Fibroblast of the aortic adventitia (primary cell): ENCODE data around the gene MTFR1L. TPM values are rescaled to one million over a fixed set of nuclear protein-coding genes. Genes with fewer than 3 reads are reported as not detected.

Source experiments
- DNase-seq: peaks from one replicate; pipeline ENCODE4 v3.0.0-alpha.2; 2010; ENCODE audit warnings: low read depth
- H3K4me3 ChIP-seq: 2 replicates; pipeline ENCODE4 v1.5.1; 2011; ENCODE audit warnings: low read depth, mild to moderate bottlenecking, control low read depth, low read length, moderate library complexity
- small RNA-seq: library from RNA; depleted of rRNA; stranded (forward); fragments of <200 nt; gene quantifications from one replicate; pipeline ENCODE3, GENCODE V24; 2012
- total RNA-seq: library from RNA; depleted of rRNA; stranded (reverse); fragments of >200 nt; gene quantifications from 2 replicates; pipeline ENCODE4 v1.2.3, GENCODE V29; 2012; ENCODE audit warnings: low replicate concordance
- TF ChIP-seq, protein P1 (sequence below): IDR thresholded peaks from 2 replicates; pipeline ENCODE4 v1.5.1; 2011; ENCODE audit warnings: mild to moderate bottlenecking, low read length, control low read depth, inconsistent platforms; ENCODE audit not compliant: insufficient read depth

The MTFR1L gene
- total RNA-seq, 1 donor: 44.6 TPM

- peak; percentile 72 for DNase-seq
- TF ChIP-seq, protein P1, sequence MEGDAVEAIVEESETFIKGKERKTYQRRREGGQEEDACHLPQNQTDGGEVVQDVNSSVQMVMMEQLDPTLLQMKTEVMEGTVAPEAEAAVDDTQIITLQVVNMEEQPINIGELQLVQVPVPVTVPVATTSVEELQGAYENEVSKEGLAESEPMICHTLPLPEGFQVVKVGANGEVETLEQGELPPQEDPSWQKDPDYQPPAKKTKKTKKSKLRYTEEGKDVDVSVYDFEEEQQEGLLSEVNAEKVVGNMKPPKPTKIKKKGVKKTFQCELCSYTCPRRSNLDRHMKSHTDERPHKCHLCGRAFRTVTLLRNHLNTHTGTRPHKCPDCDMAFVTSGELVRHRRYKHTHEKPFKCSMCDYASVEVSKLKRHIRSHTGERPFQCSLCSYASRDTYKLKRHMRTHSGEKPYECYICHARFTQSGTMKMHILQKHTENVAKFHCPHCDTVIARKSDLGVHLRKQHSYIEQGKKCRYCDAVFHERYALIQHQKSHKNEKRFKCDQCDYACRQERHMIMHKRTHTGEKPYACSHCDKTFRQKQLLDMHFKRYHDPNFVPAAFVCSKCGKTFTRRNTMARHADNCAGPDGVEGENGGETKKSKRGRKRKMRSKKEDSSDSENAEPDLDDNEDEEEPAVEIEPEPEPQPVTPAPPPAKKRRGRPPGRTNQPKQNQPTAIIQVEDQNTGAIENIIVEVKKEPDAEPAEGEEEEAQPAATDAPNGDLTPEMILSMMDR: no peak
- no peak overlapping the region for H3K4me3 ChIP-seq
Observed at GRCh38 chr1:25879675-25880074, 59.9 kb downstream of the MTFR1L start.

DNA sequence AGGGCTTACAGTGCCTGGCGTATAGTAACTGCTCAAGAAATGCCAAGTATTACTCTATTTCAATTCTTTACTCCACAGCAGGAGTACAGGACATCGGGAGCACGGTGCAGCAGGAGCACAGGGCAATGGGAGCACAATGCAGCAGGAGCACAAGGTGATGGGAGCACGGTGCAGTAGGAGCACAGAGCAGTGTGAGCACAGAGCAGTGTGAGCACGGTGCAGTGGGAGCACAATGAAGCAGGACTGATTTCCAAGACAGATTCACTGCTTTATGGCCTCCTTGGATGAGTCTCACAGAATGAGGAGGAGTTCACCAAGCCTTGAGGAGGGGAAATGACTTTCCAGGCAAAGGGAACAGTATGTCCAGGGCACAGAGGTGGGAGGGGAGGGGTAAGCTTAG lies 60.8 kb downstream of the MTFR1L start:
- TF ChIP-seq, protein P1: no peak
- H3K4me3 ChIP-seq: no peak overlapping the region
- DNase-seq: no peak

- TF ChIP-seq, protein P1: no peak
- H3K4me3 ChIP-seq: no peak overlapping the region
- DNase-seq: no peak
Observed at GRCh38 chr1:25881266-25881665, 61.5 kb downstream of the MTFR1L start.

Small RNA genes lying within 50 kb of the gene (small RNA-seq; reads per million reads assigned to genes)
- not detected for gene RF00019

Other genes with a start within 250 kb of the MTFR1L start
- 6.6 and 32.0 TPM in 2 replicates for gene MAN1C1, start 203.2 kb upstream of the MTFR1L start, total RNA-seq
- 10.2 and 35.0 TPM in 2 replicates for gene SELENON, start 19.8 kb upstream of the MTFR1L start, total RNA-seq
- 4.8 TPM in 1 of 2 replicates, not detected in the other for gene AUNIP, start 39.5 kb downstream of the MTFR1L start, total RNA-seq
- gene PAQR7, start 55.8 kb downstream of the MTFR1L start, total RNA-seq: 2.8 and 6.9 TPM in 2 replicates
- 89.5 and 137 TPM in 2 replicates for gene STMN1, start 86.5 kb downstream of the MTFR1L start, total RNA-seq
- 8.7 and 9.8 TPM in 2 replicates for gene PAFAH2, start 178.1 kb downstream of the MTFR1L start, total RNA-seq
- 0.18 and 0.74 TPM in 2 replicates for gene EXTL1, start 201.8 kb downstream of the MTFR1L start, total RNA-seq
- not detected in 2 replicates for gene SLC30A2, start 226.2 kb downstream of the MTFR1L start, total RNA-seq
- gene TRIM63, start 247.7 kb downstream of the MTFR1L start, total RNA-seq: 0.09 and 1.5 TPM in 2 replicates